Thoracic aorta endothelial cell (primary cell): ENCODE measurements around the gene BLM. TPM values are rescaled to one million over a fixed set of nuclear protein-coding genes. Genes with fewer than 3 reads are reported as not detected.

Experiments used
- small RNA-seq: library from RNA; depleted of rRNA; stranded (forward); fragments of <200 nt; gene quantifications from one replicate; pipeline ENCODE3, GENCODE V24; 2012
- total RNA-seq: library from RNA; depleted of rRNA; stranded (reverse); fragments of >200 nt; gene quantifications from 2 replicates; pipeline ENCODE4 v1.2.3, GENCODE V29; 2012

Gene BLM
- total RNA-seq: 21.3 and 22.0 TPM in 2 replicates

DNA sequence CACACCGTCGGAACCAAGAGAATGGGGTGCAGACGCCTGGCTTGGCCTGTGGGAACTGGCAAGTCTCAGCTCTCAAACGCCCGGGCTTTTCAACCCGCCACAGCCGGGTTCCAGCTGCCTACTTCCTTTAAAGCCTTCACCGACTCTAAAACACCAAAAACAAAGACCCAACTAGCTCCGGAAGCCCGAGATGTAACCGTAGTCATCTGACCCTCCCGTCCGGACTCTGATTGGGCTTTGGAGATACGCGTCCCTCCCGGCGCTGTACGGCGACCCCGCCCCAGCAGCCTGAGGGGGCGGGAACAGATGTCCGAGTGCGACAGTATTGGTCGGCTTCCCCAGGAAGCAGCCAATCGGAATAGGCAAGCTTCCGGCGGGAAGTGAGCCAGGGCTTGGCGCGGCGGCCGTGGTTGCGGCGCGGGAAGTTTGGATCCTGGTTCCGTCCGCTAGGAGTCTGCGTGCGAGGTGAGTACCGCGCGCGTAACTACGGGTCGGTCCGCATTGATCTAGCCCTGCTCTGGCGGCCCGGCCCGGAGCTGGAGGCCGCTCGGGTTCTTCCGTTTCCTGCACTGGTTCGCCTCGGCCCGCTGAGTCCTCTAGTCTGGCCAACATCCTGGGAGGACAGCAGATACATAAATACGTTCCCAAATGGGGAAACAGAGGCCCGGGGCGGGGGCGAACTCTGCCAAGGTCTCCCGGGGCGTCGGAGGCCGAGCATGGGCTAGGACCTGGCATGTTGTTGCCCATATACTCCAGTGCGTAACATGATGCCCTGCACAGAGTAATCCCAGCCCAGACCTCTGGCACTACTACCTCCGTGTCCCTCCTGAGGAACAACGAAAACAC lies at the start of gene BLM:
TSS of gene BLM (plus strand) at position 371 of the 846 bp plus-strand sequence. CDS start 30,047 bp downstream, outside the sequence.

Small RNAs within 50 kb of the gene (small RNA-seq; reads per million reads assigned to genes)
- gene RF00093 (not detected), gene RN7SL363P (not detected)

Other genes starting within 250 kb of the BLM start
- 16.2 and 24.1 TPM in 2 replicates for gene CRTC3, start 187.4 kb upstream of the BLM start, total RNA-seq
- gene FURIN, start 151.2 kb downstream of the BLM start, total RNA-seq: 64.8 and 101 TPM in 2 replicates
- gene FES, start 167.2 kb downstream of the BLM start, total RNA-seq: 40.8 and 50.6 TPM in 2 replicates
- gene MAN2A2, start 186.0 kb downstream of the BLM start, total RNA-seq: 19.7 and 21.6 TPM in 2 replicates
- 12.0 and 14.4 TPM in 2 replicates for gene HDDC3, start 215.2 kb downstream of the BLM start, total RNA-seq
- gene UNC45A, start 217.9 kb downstream of the BLM start, total RNA-seq: 85.5 and 99.4 TPM in 2 replicates
- gene RCCD1, start 237.5 kb downstream of the BLM start, total RNA-seq: 9.2 and 11.1 TPM in 2 replicates